ENCODE measurements around the gene TMEM151A.

DNA sequence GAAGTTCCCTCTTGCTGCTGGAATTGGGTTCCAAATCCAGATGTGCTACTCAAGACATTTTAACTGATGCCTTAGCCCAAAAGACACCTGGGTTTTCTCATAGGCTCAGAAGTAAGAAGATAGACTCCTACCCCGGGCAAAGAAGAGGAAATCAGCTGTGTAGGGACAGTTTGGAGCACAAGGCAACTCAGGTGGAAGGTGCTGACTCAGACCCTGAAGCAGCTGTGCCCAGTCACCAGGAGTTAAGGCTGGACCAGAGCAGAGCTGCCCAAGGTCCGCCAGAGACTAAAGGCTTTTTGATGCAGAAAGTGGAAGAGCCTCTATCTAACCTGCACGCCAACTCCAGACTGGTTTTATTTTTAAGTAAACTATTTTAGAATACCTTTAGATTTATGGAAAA lies 43.9 kb upstream of the TMEM151A start:
- no peak for TF ChIP-seq POLR2AphosphoS5 (IDR thresholded peaks at IDR 0.05)
- TF ChIP-seq, protein P1, sequence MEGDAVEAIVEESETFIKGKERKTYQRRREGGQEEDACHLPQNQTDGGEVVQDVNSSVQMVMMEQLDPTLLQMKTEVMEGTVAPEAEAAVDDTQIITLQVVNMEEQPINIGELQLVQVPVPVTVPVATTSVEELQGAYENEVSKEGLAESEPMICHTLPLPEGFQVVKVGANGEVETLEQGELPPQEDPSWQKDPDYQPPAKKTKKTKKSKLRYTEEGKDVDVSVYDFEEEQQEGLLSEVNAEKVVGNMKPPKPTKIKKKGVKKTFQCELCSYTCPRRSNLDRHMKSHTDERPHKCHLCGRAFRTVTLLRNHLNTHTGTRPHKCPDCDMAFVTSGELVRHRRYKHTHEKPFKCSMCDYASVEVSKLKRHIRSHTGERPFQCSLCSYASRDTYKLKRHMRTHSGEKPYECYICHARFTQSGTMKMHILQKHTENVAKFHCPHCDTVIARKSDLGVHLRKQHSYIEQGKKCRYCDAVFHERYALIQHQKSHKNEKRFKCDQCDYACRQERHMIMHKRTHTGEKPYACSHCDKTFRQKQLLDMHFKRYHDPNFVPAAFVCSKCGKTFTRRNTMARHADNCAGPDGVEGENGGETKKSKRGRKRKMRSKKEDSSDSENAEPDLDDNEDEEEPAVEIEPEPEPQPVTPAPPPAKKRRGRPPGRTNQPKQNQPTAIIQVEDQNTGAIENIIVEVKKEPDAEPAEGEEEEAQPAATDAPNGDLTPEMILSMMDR (IDR thresholded peaks at IDR 0.05): no peak
